NB4 (cell line): ENCODE measurements around the gene TLNRD1.

ENCODE experiments used
- MYC ChIP-seq: IDR thresholded peaks from 2 replicates; pipeline ENCODE4 v1.6.1; 2011; ENCODE audit warnings: low read depth, low read length
- TF ChIP-seq, protein P1 (sequence below): IDR thresholded peaks from one replicate; pipeline ENCODE4 v1.5.1; 2012; ENCODE audit warnings: low read depth, low read length

DNA sequence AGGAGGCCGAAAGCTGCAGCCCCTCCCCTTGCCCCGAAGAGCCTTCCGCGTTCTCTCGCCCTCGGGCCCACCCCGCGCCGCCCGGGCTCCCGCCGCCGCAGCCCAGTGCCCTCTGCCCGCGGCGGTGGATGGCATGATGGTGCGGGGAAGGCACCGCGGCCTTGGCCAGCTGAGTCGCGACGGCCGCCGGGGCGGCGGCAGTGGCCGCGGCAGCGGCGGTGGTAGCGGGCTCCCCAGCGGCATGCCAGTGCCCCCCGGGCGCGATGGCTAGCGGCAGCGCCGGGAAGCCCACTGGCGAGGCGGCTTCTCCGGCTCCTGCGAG lies 1.2 kb downstream of the TLNRD1 start:
- TF ChIP-seq, protein P1, sequence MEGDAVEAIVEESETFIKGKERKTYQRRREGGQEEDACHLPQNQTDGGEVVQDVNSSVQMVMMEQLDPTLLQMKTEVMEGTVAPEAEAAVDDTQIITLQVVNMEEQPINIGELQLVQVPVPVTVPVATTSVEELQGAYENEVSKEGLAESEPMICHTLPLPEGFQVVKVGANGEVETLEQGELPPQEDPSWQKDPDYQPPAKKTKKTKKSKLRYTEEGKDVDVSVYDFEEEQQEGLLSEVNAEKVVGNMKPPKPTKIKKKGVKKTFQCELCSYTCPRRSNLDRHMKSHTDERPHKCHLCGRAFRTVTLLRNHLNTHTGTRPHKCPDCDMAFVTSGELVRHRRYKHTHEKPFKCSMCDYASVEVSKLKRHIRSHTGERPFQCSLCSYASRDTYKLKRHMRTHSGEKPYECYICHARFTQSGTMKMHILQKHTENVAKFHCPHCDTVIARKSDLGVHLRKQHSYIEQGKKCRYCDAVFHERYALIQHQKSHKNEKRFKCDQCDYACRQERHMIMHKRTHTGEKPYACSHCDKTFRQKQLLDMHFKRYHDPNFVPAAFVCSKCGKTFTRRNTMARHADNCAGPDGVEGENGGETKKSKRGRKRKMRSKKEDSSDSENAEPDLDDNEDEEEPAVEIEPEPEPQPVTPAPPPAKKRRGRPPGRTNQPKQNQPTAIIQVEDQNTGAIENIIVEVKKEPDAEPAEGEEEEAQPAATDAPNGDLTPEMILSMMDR: no peak
- no peak for TF ChIP-seq MYC
